Fibroblast of lung (primary cell): ENCODE results near the gene SH3BP2. TPM values are rescaled to one million over a fixed set of nuclear protein-coding genes. Genes with fewer than 3 reads are reported as not detected.

Source experiments
- DNase-seq, 2 donors: peaks; one replicate each; pipeline versions ENCODE4 v3.0.0 to v3.0.0-alpha.2; 2010; ENCODE audit warnings: low read depth in 2 of 2
- H2AFZ ChIP-seq: 2 replicates; pipeline ENCODE4 v1.5.1; 2012; ENCODE audit warnings: low read length, control low read depth, inconsistent platforms
- H3K27ac ChIP-seq: 2 replicates; pipeline ENCODE4 v1.5.1; 2011; ENCODE audit warnings: low read length, control low read depth; ENCODE audit not compliant: insufficient read depth
- H3K27me3 ChIP-seq: 2 replicates; pipeline ENCODE4 v1.5.1; 2011; ENCODE audit warnings: mild to moderate bottlenecking, low read length; ENCODE audit not compliant: control insufficient read depth, insufficient read depth
- H3K36me3 ChIP-seq: 2 replicates; pipeline ENCODE4 v1.5.1; 2011; ENCODE audit warnings: low read length; ENCODE audit not compliant: control insufficient read depth, insufficient read depth
- H3K4me1 ChIP-seq: 2 replicates; pipeline ENCODE4 v1.5.1; 2011; ENCODE audit warnings: low read length; ENCODE audit not compliant: control insufficient read depth, insufficient read depth; ENCODE audit errors: extremely low read depth
- H3K4me2 ChIP-seq: 2 replicates; pipeline ENCODE4 v1.5.1; 2011; ENCODE audit warnings: low read length, control low read depth; ENCODE audit not compliant: insufficient read depth; ENCODE audit errors: extremely low read depth
- H3K4me3 ChIP-seq, 4 experiments: fragments of 200-600 bp in 1 of 4; sonication (generic) in 1 of 4; replicated peaks in 1 of 4; 2 replicates each; pipeline ENCODE4 v1.5.1; 2011 to 2016; ENCODE audit warnings: low read length in 4 of 4, low read depth in 3 of 4, mild to moderate bottlenecking in 3 of 4, control low read depth in 2 of 4, inconsistent platforms in 1 of 4, mixed read lengths in 1 of 4; ENCODE audit not compliant: insufficient read depth in 1 of 4; ENCODE audit errors: control extremely low read depth in 1 of 4
- H3K79me2 ChIP-seq: 2 replicates; pipeline ENCODE4 v1.5.1; 2012; ENCODE audit warnings: mild to moderate bottlenecking, low read length, inconsistent platforms; ENCODE audit not compliant: control insufficient read depth, insufficient read depth
- H3K9ac ChIP-seq: 2 replicates; pipeline ENCODE4 v1.5.1; 2011; ENCODE audit warnings: mild to moderate bottlenecking, low read length, control low read depth; ENCODE audit not compliant: insufficient read depth
- H3K9me3 ChIP-seq: 2 replicates; pipeline ENCODE4 v1.5.1; 2012; ENCODE audit warnings: low read depth, low read length; ENCODE audit not compliant: control insufficient read depth, insufficient read depth
- H4K20me1 ChIP-seq: 2 replicates; pipeline ENCODE4 v1.5.1; 2011; ENCODE audit warnings: low read length; ENCODE audit not compliant: control insufficient read depth, insufficient read depth; ENCODE audit errors: extremely low read depth
- CTCF ChIP-seq, 2 donors: IDR thresholded peaks in 1 of 2; conservative IDR thresholded peaks in 1 of 2; 1 replicate in 1 of 2; 2 replicates in 1 of 2; pipeline ENCODE4 v1.5.1; 2011 to 2012; ENCODE audit warnings: low read length in 2 of 2, control low read depth in 1 of 2, inconsistent platforms in 1 of 2, low read depth in 1 of 2, mild to moderate bottlenecking in 1 of 2
- EZH2 ChIP-seq: IDR thresholded peaks from 2 replicates; pipeline ENCODE4 v1.5.1; 2012; ENCODE audit warnings: low read length, control low read depth, mild to moderate bottlenecking; ENCODE audit errors: missing control alignments
- polyA plus RNA-seq, 2 donors: library from polyadenylated mRNA; depleted of rRNA in 1 of 2; stranded (reverse) in 1 of 2; unstranded in 1 of 2; fragments of >200 nt; gene quantifications; 2 replicates each; pipeline ENCODE4 v1.2.1, GENCODE V29; 2011 to 2012; ENCODE audit warnings: missing spikeins in 1 of 2
- total RNA-seq: library from RNA; depleted of rRNA; stranded (reverse); fragments of >200 nt; gene quantifications from 2 replicates; pipeline ENCODE4 v1.2.1, GENCODE V29; 2014

The SH3BP2 gene
- total and polyA plus RNA-seq, 2 donors (not counting 1 experiment from before 2014, with no cell fraction given): 8.6 to 14.1 TPM

- Histone ChIP-seq H3K4me1 (peaks cover 12% of the 10 kb centered on the region), H3K27me3 (no peaks in the 10 kb centered on the region), H3K9me3 (no peaks in the 10 kb centered on the region), H2AFZ (no peak overlapping the region), H3K4me3 (peak overlapping the region in 1 of 4 experiments; percentile 55), H4K20me1 (no peaks in the 10 kb centered on the region), H3K79me2 (peaks cover 91% of the 10 kb centered on the region), H3K4me2 (peak overlapping the region; percentile 92), H3K9ac (no peak overlapping the region), H3K27ac (peak overlapping the region; percentile 48), H3K36me3 (no peaks in the 10 kb centered on the region)
- TF ChIP-seq EZH2 (no peak), CTCF (conservative IDR thresholded peaks at IDR 0.05 in 1 of 2, IDR thresholded peaks at IDR 0.05 in 1 of 2; ENCODE audit: low read depth in 1 of 2, low read length in 2 of 2) (no peak)
- no peak for DNase-seq
Observed at GRCh38 chr4:2868877-2869487, 76.1 kb downstream of the SH3BP2 start.

GRCh38 chr4:2869659-2870058, 76.8 kb downstream of the SH3BP2 start:
- Histone ChIP-seq H2AFZ (no peak overlapping the region), H4K20me1 (no peaks in the 10 kb centered on the region), H3K4me2 (no peak overlapping the region), H3K27me3 (no peaks in the 10 kb centered on the region), H3K9ac (no peak overlapping the region), H3K36me3 (no peaks in the 10 kb centered on the region), H3K79me2 (peaks cover 89% of the 10 kb centered on the region), H3K27ac (no peak overlapping the region), H3K9me3 (no peaks in the 10 kb centered on the region), H3K4me3 (no peak overlapping the region), H3K4me1 (peaks cover 13% of the 10 kb centered on the region)
- DNase-seq: no peak
- TF ChIP-seq EZH2: no peak
- TF ChIP-seq CTCF (conservative IDR thresholded peaks at IDR 0.05 in 1 of 2, IDR thresholded peaks at IDR 0.05 in 1 of 2; ENCODE audit: low read depth in 1 of 2, low read length in 2 of 2): no peak

- TF ChIP-seq CTCF (conservative IDR thresholded peaks at IDR 0.05 in 1 of 2, IDR thresholded peaks at IDR 0.05 in 1 of 2; ENCODE audit: low read depth in 1 of 2, low read length in 2 of 2): no peak
- no peak for TF ChIP-seq EZH2
- H4K20me1 ChIP-seq: no peaks in the 10 kb centered on the region
Observed at GRCh38 chr4:2870082-2870481, 77.2 kb downstream of the SH3BP2 start.

More at GRCh38 chr4:2870082-2870481, 77.2 kb downstream of the SH3BP2 start:
- Histone ChIP-seq H3K4me3 (no peak overlapping the region), H3K9me3 (no peaks in the 10 kb centered on the region), H3K4me1 (peaks cover 13% of the 10 kb centered on the region), H3K9ac (no peak overlapping the region), H3K27ac (no peak overlapping the region), H3K36me3 (no peaks in the 10 kb centered on the region), H3K27me3 (no peaks in the 10 kb centered on the region), H3K4me2 (no peak overlapping the region), H2AFZ (no peak overlapping the region), H3K79me2 (peaks cover 90% of the 10 kb centered on the region)
- DNase-seq: no peak
